Measurements from ENCODE around the gene ABCE1. TPM values are rescaled to one million over a fixed set of nuclear protein-coding genes. Genes with fewer than 3 reads are reported as not detected.

Gene ABCE1
- total RNA-seq, 1 experiment from 2014 or later: 237 TPM

DNA sequence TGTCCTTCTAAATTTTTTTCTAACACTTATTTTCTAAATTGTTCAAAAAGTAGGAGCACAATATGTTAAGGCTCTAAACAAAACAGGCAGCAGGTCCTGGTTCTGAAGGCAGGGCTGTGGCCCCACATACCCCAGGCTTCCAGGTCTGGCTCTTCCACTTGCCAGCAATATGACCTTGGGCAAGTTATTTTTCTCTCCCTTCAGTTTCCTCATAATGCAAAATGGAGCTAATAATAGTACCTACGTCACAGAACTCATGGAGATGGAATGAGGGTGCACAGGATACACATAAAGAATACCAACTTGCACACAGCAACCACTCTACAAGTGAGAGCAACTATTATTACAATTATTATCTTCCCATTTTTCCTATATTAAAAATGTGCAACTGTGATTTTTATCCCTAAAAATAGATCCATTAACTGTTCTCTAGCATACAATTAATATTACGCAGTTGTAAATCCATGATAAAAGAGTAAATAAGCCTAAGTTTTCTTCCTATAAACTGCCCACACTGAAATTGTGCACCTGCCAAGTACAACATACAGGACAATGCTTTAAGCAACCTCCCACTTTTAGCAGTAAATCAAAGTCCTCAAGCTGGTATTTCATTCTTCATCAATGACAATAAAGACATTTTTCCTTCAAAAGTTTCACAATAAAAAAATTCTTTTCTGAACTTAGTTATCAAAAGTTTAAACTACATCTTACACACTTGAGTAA is 55.2 kb downstream of the ABCE1 start:
- no peak overlapping the region for H3K27ac ChIP-seq (ENCODE audit: low read length)
- no peak overlapping the region for H2AFZ ChIP-seq (ENCODE audit: low read length)
- no peak overlapping the region for H3K4me3 ChIP-seq (ENCODE audit: low read length)
- no peaks in the 10 kb centered on the region for H3K27me3 ChIP-seq (ENCODE audit: low read length)
- no peak overlapping the region for H3K4me2 ChIP-seq (ENCODE audit: low read depth, low read length, poor library complexity, severe bottlenecking)
- H3K36me3 ChIP-seq (ENCODE audit: insufficient read depth, low read length): peaks cover 81% of the 10 kb centered on the region
- no peaks in the 10 kb centered on the region for H3K9me3 ChIP-seq (ENCODE audit: low read length)
- DNase-seq: no peak
- H3K9ac ChIP-seq (ENCODE audit: low read length): no peak overlapping the region
- no peaks in the 10 kb centered on the region for H3K9me2 ChIP-seq (replicated peaks; ENCODE audit: insufficient read depth, low read length)
- no peaks in the 10 kb centered on the region for H3K4me1 ChIP-seq (ENCODE audit: low read length)
- H4K20me1 ChIP-seq (ENCODE audit: insufficient read depth, low read depth, low read length): no peaks in the 10 kb centered on the region
- peaks cover 83% of the 10 kb centered on the region for H3K79me2 ChIP-seq (ENCODE audit: low read length)

DNA sequence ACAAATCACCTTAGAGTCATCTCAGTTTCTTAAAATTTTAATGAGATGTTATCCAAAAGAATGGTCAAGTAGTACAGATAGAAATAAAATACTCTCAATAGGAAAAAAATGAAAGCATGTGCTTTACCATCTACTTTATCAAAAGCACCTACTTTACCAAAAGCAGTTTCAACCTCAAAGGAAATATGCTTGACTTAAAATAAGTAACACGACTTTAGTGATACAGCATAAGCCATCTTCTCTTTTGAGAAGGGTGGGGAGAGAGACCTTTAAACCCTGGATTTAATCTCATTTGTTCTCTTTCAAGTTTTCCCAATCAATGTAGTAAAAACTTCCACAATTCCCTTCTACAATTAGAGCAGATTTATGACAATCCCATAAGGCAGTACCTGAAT is 55.8 kb downstream of the ABCE1 start:
- no peaks in the 10 kb centered on the region for H4K20me1 ChIP-seq (ENCODE audit: insufficient read depth, low read depth, low read length)
- no peak overlapping the region for H3K4me3 ChIP-seq (ENCODE audit: low read length)
- H3K9me2 ChIP-seq (replicated peaks; ENCODE audit: insufficient read depth, low read length): no peaks in the 10 kb centered on the region
- H3K27ac ChIP-seq (ENCODE audit: low read length): no peak overlapping the region
- no peaks in the 10 kb centered on the region for H3K4me1 ChIP-seq (ENCODE audit: low read length)
- no peak for DNase-seq
- no peaks in the 10 kb centered on the region for H3K9me3 ChIP-seq (ENCODE audit: low read length)
- H3K9ac ChIP-seq (ENCODE audit: low read length): no peak overlapping the region
- no peak overlapping the region for H2AFZ ChIP-seq (ENCODE audit: low read length)
- peaks cover 81% of the 10 kb centered on the region for H3K36me3 ChIP-seq (ENCODE audit: insufficient read depth, low read length)
- H3K79me2 ChIP-seq (ENCODE audit: low read length): peaks cover 83% of the 10 kb centered on the region
- H3K27me3 ChIP-seq (ENCODE audit: low read length): no peaks in the 10 kb centered on the region
- no peak overlapping the region for H3K4me2 ChIP-seq (ENCODE audit: low read depth, low read length, poor library complexity, severe bottlenecking)

DNA sequence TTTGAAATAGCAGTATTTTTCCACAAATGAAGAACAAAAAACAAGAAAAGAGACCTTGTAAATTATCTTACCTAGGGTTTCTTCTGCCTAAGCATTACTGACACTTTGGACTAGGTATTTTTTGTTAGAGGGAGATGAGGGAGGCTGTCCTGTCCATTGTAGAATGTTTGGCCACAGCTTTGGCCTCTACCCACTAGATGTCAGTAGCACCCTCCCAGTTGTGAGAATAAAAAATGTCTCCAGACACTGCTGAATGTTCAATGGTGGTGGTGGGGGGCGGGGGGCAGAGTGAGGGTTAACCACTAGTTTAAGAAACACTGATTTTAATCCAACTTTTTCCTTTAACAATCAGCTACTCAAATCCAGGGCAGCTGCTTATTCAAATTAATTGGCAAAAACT is 56.5 kb downstream of the ABCE1 start:
- Histone ChIP-seq H3K4me3 (ENCODE audit: low read length) (no peak overlapping the region), H3K9ac (ENCODE audit: low read length) (no peak overlapping the region), H3K27ac (ENCODE audit: low read length) (no peak overlapping the region), H3K4me2 (ENCODE audit: low read depth, low read length, poor library complexity, severe bottlenecking) (no peak overlapping the region), H2AFZ (ENCODE audit: low read length) (no peak overlapping the region), H3K79me2 (ENCODE audit: low read length) (peaks cover 84% of the 10 kb centered on the region), H4K20me1 (ENCODE audit: insufficient read depth, low read depth, low read length) (no peaks in the 10 kb centered on the region), H3K27me3 (ENCODE audit: low read length) (no peaks in the 10 kb centered on the region), H3K4me1 (ENCODE audit: low read length) (no peaks in the 10 kb centered on the region), H3K9me2 (replicated peaks; ENCODE audit: insufficient read depth, low read length) (no peaks in the 10 kb centered on the region), H3K9me3 (ENCODE audit: low read length) (no peaks in the 10 kb centered on the region), H3K36me3 (ENCODE audit: insufficient read depth, low read length) (peaks cover 81% of the 10 kb centered on the region)
- peak; percentile 66 for DNase-seq

DNA sequence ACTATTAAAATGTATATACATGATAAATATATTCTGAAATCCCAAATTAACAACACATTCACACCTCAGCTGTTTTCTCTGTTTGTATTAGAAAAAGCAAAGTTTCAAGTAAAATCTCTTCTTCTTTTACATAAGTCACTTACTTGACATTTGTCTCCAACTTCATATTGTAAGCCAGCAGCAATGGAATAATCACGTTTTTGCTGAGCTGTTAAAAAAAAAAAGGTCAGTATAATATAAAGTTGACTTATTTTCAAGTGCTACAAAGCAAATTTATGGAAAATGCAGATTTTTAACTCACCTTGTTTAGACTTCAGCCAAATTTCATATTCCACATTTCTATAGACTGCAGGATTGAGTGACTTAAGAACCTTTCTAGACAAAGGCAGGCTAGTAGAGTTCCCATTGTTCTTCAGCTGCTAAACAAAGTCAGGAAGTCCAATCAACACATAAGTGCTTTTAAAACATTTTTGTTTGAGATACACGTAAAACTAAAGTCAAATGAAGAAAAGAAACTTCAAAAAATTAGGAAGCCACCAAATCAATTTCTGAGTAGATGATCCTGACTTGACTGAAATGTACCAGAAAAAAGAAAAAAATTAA is 57.3 kb downstream of the ABCE1 start:
- Histone ChIP-seq H3K4me1 (ENCODE audit: low read length) (no peaks in the 10 kb centered on the region), H2AFZ (ENCODE audit: low read length) (no peak overlapping the region), H3K27ac (ENCODE audit: low read length) (no peak overlapping the region), H3K9me3 (ENCODE audit: low read length) (no peaks in the 10 kb centered on the region), H3K27me3 (ENCODE audit: low read length) (no peaks in the 10 kb centered on the region), H3K9ac (ENCODE audit: low read length) (no peak overlapping the region), H3K36me3 (ENCODE audit: insufficient read depth, low read length) (peaks cover 77% of the 10 kb centered on the region), H3K79me2 (ENCODE audit: low read length) (peaks cover 84% of the 10 kb centered on the region), H3K9me2 (replicated peaks; ENCODE audit: insufficient read depth, low read length) (no peaks in the 10 kb centered on the region), H4K20me1 (ENCODE audit: insufficient read depth, low read depth, low read length) (no peaks in the 10 kb centered on the region), H3K4me3 (ENCODE audit: low read length) (no peak overlapping the region), H3K4me2 (ENCODE audit: low read depth, low read length, poor library complexity, severe bottlenecking) (no peak overlapping the region)
- DNase-seq: no peak

DNA sequence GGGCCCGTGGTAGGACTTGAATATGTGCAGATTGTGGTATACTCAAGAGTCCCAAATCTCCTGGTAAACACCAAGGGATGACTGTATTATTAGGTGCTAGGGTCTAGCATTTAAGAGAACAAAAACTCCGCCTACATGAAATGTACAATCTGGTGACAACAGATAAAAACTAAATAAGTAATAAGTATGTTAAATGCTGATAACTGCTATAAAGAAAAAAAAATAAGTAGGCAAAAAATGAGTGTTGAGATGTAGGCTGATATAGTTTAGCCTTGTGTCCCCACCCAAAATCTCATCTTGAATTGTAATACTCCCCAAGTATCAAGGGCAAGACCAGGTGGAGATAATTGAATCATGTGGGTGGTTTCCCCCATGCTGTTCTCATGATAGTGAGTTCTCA is 58.9 kb downstream of the ABCE1 start:
- H4K20me1 ChIP-seq (ENCODE audit: insufficient read depth, low read depth, low read length): no peaks in the 10 kb centered on the region
- no peak overlapping the region for H3K4me2 ChIP-seq (ENCODE audit: low read depth, low read length, poor library complexity, severe bottlenecking)
- peaks cover 75% of the 10 kb centered on the region for H3K36me3 ChIP-seq (ENCODE audit: insufficient read depth, low read length)
- no peak overlapping the region for H3K4me3 ChIP-seq (ENCODE audit: low read length)
- H3K27ac ChIP-seq (ENCODE audit: low read length): no peak overlapping the region
- DNase-seq: no peak
- no peaks in the 10 kb centered on the region for H3K9me2 ChIP-seq (replicated peaks; ENCODE audit: insufficient read depth, low read length)
- no peak overlapping the region for H2AFZ ChIP-seq (ENCODE audit: low read length)
- no peaks in the 10 kb centered on the region for H3K27me3 ChIP-seq (ENCODE audit: low read length)
- H3K9me3 ChIP-seq (ENCODE audit: low read length): no peaks in the 10 kb centered on the region
- H3K79me2 ChIP-seq (ENCODE audit: low read length): peaks cover 89% of the 10 kb centered on the region
- no peaks in the 10 kb centered on the region for H3K4me1 ChIP-seq (ENCODE audit: low read length)
- H3K9ac ChIP-seq (ENCODE audit: low read length): no peak overlapping the region

DNA sequence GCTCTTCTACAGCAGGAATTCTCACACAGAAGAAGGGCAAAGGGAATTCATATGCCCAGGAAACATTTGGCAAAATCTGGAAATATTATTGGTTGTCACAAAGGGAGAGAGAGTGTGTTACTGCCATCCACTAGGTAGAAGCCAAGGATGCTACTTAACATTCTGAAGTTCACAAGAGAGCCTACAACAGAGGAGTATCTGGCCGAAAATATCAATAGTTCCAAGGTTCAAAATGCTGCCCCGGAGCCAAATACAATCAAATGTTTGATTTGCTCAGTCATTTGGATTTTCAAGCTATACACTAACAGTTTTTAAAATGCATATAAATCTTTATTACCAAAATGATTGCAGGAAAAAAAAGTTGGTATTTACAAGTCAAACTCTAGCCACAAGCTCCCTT is 63.4 kb downstream of the ABCE1 start:
- H3K4me2 ChIP-seq (ENCODE audit: low read depth, low read length, poor library complexity, severe bottlenecking): no peak overlapping the region
- H3K4me1 ChIP-seq (ENCODE audit: low read length): no peaks in the 10 kb centered on the region
- no peaks in the 10 kb centered on the region for H3K9me3 ChIP-seq (ENCODE audit: low read length)
- H3K36me3 ChIP-seq (ENCODE audit: insufficient read depth, low read length): peaks cover 51% of the 10 kb centered on the region
- H2AFZ ChIP-seq (ENCODE audit: low read length): no peak overlapping the region
- H3K27me3 ChIP-seq (ENCODE audit: low read length): no peaks in the 10 kb centered on the region
- H3K9ac ChIP-seq (ENCODE audit: low read length): no peak overlapping the region
- peaks cover 80% of the 10 kb centered on the region for H3K79me2 ChIP-seq (ENCODE audit: low read length)
- no peaks in the 10 kb centered on the region for H4K20me1 ChIP-seq (ENCODE audit: insufficient read depth, low read depth, low read length)
- no peak overlapping the region for H3K4me3 ChIP-seq (ENCODE audit: low read length)
- H3K9me2 ChIP-seq (replicated peaks; ENCODE audit: insufficient read depth, low read length): no peaks in the 10 kb centered on the region
- no peak for DNase-seq
- no peak overlapping the region for H3K27ac ChIP-seq (ENCODE audit: low read length)

DNA sequence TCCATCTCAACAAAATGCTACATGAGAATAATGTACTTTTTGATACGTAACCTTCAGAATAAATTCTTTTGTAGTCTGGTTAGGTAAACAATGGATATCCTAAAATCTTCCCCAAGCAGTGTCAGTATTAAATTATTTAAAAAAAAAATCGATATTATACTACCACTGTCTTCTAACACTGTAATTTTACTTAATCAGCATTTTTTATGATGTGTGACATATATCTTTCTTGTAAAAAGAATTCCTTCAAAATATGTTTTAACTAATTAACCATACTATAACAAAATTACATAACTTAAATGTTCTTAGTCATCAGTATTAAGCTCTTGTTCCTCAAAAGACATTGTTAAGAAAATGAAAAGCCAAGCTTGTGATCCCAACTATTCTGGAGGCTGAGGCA is 69.8 kb downstream of the ABCE1 start:
- H3K4me2 ChIP-seq (ENCODE audit: low read depth, low read length, poor library complexity, severe bottlenecking): no peak overlapping the region
- no peaks in the 10 kb centered on the region for H3K9me2 ChIP-seq (replicated peaks; ENCODE audit: insufficient read depth, low read length)
- H3K9me3 ChIP-seq (ENCODE audit: low read length): no peaks in the 10 kb centered on the region
- no peaks in the 10 kb centered on the region for H3K4me1 ChIP-seq (ENCODE audit: low read length)
- H3K79me2 ChIP-seq (ENCODE audit: low read length): peaks cover 88% of the 10 kb centered on the region
- no peak for DNase-seq
- H3K27ac ChIP-seq (ENCODE audit: low read length): no peak overlapping the region
- H3K4me3 ChIP-seq (ENCODE audit: low read length): no peak overlapping the region
- peaks cover 59% of the 10 kb centered on the region for H3K36me3 ChIP-seq (ENCODE audit: insufficient read depth, low read length)
- H3K9ac ChIP-seq (ENCODE audit: low read length): no peak overlapping the region
- no peak overlapping the region for H2AFZ ChIP-seq (ENCODE audit: low read length)
- H3K27me3 ChIP-seq (ENCODE audit: low read length): no peaks in the 10 kb centered on the region
- peaks cover 9% of the 10 kb centered on the region for H4K20me1 ChIP-seq (ENCODE audit: insufficient read depth, low read depth, low read length)

DNA sequence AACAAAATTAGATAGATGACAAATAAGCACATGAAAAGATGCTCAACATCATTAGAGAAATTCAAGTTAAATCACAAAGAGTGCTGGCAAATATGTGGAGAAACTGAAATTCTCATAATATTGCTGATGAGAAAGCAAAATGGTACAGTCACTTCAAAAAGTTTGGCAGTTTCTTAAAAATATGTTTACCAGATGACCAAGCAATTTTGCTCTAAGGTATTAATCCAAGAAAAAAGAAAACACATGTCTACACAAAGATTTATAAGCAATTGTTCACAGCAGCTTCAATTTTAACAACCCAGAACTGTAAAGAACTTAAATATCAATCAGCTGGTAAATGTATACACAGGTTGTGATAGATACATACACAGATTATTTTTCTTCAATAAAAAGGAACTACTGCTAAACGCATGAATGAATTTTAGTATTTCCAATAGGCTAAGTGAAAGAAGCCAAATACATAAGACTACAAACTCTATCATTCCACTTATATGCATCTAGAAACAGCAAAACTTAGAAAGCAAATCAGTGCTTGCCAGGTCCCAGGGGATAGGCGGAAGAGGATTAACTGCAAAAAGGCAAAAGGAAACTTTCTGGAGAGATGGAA is 70.6 kb downstream of the ABCE1 start:
- Histone ChIP-seq H3K36me3 (ENCODE audit: insufficient read depth, low read length) (peaks cover 59% of the 10 kb centered on the region; the same call in 1 of the 2 replicates), H3K27me3 (ENCODE audit: low read length) (no peaks in the 10 kb centered on the region), H3K4me3 (ENCODE audit: low read length) (no peak overlapping the region), H3K4me1 (ENCODE audit: low read length) (no peaks in the 10 kb centered on the region), H3K4me2 (ENCODE audit: low read depth, low read length, poor library complexity, severe bottlenecking) (no peak overlapping the region), H4K20me1 (ENCODE audit: insufficient read depth, low read depth, low read length) (peaks cover 9% of the 10 kb centered on the region), H3K27ac (ENCODE audit: low read length) (no peak overlapping the region), H2AFZ (ENCODE audit: low read length) (no peak overlapping the region), H3K9me2 (replicated peaks; ENCODE audit: insufficient read depth, low read length) (no peaks in the 10 kb centered on the region), H3K79me2 (ENCODE audit: low read length) (peaks cover 92% of the 10 kb centered on the region), H3K9ac (ENCODE audit: low read length) (no peak overlapping the region), H3K9me3 (ENCODE audit: low read length) (no peaks in the 10 kb centered on the region)
- no peak for DNase-seq

All from Karpas-422 (cell line).